Ovary (tissue), 3 donors: ENCODE data around the gene DHRS9.

Experiments
- EP300 ChIP-seq: sonication (generic); formaldehyde crosslinking; IDR thresholded peaks from one replicate; pipeline ENCODE4 v1.6.1; 2017; ENCODE audit warnings: antibody characterized with exemption
- POLR2A ChIP-seq: fragments of 450-650 bp; IDR thresholded peaks from one replicate; pipeline ENCODE4 v1.6.1; 2017; ENCODE audit warnings: antibody characterized with exemption, mild to moderate bottlenecking, moderate library complexity
- TF ChIP-seq, protein P1 (sequence below), 3 donors: fragments of 450-650 bp in 2 of 3; fragments of 200-600 bp in 1 of 3; IDR thresholded peaks; one replicate each; pipeline versions ENCODE4 v1.5.1 to v1.8.0; 2016 to 2022; ENCODE audit warnings: antibody characterized with exemption in 3 of 3, mild to moderate bottlenecking in 1 of 3
- donor health status: DM: no; HTN: no; CAD: no.

DNA sequence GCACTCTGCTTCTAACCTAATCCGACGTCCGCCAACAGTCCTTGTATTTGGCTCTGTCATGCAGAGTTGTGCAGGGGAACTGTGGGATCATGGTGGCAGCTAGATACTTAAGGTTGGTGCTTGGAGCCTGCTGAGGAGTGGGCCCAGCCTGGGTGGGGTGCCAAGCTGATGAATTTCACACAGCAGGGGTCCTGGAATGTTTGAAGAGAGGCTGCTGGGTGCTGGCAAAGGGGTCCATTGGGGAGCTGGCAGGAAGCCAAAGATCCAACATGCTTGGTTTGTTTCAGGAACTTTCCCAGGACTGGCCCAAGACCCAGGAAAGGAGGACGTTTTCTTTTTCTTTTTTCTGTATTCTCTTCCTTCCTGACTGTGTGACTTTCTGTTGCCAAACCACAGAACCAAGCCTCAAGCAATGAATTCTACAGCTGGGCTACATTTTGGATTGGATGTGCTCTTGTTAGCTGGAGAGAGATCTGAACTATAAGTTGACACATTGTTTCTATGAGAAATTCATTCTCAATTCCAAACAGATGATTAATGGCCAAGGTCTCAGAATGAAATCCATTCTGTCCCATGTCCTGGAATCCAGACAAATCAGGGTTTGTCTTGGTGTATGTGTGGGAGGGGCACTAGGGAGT, 49.9 kb downstream of the DHRS9 start:
- TF ChIP-seq, protein P1, sequence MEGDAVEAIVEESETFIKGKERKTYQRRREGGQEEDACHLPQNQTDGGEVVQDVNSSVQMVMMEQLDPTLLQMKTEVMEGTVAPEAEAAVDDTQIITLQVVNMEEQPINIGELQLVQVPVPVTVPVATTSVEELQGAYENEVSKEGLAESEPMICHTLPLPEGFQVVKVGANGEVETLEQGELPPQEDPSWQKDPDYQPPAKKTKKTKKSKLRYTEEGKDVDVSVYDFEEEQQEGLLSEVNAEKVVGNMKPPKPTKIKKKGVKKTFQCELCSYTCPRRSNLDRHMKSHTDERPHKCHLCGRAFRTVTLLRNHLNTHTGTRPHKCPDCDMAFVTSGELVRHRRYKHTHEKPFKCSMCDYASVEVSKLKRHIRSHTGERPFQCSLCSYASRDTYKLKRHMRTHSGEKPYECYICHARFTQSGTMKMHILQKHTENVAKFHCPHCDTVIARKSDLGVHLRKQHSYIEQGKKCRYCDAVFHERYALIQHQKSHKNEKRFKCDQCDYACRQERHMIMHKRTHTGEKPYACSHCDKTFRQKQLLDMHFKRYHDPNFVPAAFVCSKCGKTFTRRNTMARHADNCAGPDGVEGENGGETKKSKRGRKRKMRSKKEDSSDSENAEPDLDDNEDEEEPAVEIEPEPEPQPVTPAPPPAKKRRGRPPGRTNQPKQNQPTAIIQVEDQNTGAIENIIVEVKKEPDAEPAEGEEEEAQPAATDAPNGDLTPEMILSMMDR (IDR thresholded peaks at IDR 0.05) = no peak
- no peak for TF ChIP-seq POLR2A
- TF ChIP-seq EP300 = no peak
